Measurements from ENCODE around the gene TEAD4.

Gene TEAD4

DNA sequence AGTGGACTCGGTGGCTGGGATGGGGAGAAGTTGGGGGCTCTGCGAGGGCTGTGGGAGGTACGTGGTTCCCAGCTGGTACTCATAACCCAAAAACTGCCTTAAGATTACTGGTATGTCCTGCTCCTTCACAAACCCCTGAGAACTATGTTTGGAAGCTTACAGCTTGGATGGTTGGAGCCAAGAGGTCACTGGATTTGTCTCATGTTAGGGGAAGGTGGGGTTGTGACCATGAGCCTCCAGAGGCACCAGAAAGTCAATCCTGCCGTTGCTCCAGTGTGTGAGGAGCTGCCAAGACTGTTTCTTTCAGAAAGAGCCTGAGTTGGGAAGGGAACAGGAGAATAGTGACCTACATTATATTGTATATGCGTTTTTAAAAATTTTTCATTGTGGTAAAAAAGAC lies 33.5 kb downstream of the TEAD4 start:
- no peak overlapping the region for H3K27ac Mint-ChIP-seq
- no peaks in the 10 kb centered on the region for H3K27me3 Mint-ChIP-seq (ENCODE audit: low read depth)
- H3K4me3 Mint-ChIP-seq: no peak overlapping the region
- H3K4me1 Mint-ChIP-seq: peaks cover 15% of the 10 kb centered on the region
- peaks cover 13% of the 10 kb centered on the region for H3K36me3 Mint-ChIP-seq (ENCODE audit: low read depth)
- TF ChIP-seq, protein P1, sequence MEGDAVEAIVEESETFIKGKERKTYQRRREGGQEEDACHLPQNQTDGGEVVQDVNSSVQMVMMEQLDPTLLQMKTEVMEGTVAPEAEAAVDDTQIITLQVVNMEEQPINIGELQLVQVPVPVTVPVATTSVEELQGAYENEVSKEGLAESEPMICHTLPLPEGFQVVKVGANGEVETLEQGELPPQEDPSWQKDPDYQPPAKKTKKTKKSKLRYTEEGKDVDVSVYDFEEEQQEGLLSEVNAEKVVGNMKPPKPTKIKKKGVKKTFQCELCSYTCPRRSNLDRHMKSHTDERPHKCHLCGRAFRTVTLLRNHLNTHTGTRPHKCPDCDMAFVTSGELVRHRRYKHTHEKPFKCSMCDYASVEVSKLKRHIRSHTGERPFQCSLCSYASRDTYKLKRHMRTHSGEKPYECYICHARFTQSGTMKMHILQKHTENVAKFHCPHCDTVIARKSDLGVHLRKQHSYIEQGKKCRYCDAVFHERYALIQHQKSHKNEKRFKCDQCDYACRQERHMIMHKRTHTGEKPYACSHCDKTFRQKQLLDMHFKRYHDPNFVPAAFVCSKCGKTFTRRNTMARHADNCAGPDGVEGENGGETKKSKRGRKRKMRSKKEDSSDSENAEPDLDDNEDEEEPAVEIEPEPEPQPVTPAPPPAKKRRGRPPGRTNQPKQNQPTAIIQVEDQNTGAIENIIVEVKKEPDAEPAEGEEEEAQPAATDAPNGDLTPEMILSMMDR (IDR thresholded peaks at IDR 0.05; ENCODE audit: unreplicated experiment in 3 of 3): no peak
- peaks cover 5% of the 10 kb centered on the region for H3K9me3 Mint-ChIP-seq

DNA sequence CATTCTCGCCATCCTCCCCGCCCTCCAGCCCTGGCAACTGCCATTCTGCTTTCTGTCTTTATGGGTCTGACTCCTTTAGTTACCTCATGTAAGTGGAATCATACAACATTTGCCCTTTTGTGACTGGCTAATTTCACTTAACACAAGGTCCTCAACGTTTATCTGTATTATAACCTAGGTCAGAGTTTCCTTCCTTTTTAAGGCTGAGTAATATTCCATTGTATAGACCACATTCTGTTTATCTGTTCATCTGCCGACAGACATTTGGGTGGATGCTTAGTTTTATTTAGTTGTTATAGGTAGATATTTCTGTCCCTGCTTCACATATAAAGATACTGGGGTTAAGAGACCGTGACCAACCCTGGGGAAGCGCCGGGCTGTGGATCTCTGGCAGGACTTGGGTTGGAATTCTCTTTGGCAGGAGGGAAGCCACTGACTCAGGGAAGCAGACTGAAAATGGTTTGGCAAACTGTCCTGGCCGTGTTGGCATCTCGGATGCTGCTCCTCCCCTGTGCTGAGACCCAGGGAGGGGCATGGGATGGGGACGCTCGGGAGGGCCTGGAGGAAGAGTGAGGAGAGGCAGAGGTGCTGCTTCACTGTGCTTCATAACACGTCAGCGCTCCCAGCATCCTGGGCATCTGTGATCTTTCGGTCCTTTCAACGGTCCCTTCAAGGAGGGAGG lies 38.9 kb downstream of the TEAD4 start:
- no peaks in the 10 kb centered on the region for H3K9me3 Mint-ChIP-seq
- peaks cover 53% of the 10 kb centered on the region for H3K4me1 Mint-ChIP-seq
- H3K36me3 Mint-ChIP-seq (ENCODE audit: low read depth): peaks cover 3% of the 10 kb centered on the region
- H3K27ac Mint-ChIP-seq: peak overlapping the region; percentile 55 to 83 (median 79)
- TF ChIP-seq, protein P1 (IDR thresholded peaks at IDR 0.05; ENCODE audit: unreplicated experiment in 3 of 3): no peak
- no peak overlapping the region for H3K4me3 Mint-ChIP-seq
- peaks cover 8% of the 10 kb centered on the region for H3K27me3 Mint-ChIP-seq (ENCODE audit: low read depth)

DNA sequence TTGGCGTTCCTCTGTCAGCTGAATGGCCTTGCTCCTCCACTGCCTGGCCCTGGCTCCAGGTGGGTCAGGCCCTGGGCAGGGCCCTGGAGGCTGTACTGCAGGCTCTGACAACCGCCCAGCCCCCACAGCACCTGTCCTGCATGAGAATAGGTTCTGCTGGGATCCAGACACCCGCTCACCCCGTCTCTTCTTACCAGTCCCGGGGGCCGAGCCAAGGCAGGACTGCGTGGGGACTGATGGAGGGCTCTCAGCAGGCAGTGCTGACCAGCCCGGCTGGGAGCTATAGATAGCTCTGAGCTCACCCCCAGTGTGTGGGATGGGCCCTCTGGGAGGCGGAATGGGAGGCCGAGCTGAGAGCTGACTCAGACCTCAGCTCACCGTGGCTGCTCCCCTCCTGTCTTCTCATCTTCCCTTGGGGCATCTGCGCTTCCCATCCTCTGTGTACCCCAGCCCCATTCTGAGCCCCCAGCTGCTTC lies 39.6 kb downstream of the TEAD4 start:
- Mint-ChIP-seq H3K4me3 (peak overlapping the region in 1 of 3 experiments; percentile 22), H3K27ac (peak overlapping the region; percentile 55 to 83 (median 79)), H3K36me3 (ENCODE audit: low read depth) (peaks cover 3% of the 10 kb centered on the region), H3K4me1 (peaks cover 57% of the 10 kb centered on the region), H3K9me3 (no peaks in the 10 kb centered on the region), H3K27me3 (ENCODE audit: low read depth) (peaks cover 8% of the 10 kb centered on the region)
- TF ChIP-seq, protein P1 (IDR thresholded peaks at IDR 0.05; ENCODE audit: unreplicated experiment in 3 of 3): no peak

DNA sequence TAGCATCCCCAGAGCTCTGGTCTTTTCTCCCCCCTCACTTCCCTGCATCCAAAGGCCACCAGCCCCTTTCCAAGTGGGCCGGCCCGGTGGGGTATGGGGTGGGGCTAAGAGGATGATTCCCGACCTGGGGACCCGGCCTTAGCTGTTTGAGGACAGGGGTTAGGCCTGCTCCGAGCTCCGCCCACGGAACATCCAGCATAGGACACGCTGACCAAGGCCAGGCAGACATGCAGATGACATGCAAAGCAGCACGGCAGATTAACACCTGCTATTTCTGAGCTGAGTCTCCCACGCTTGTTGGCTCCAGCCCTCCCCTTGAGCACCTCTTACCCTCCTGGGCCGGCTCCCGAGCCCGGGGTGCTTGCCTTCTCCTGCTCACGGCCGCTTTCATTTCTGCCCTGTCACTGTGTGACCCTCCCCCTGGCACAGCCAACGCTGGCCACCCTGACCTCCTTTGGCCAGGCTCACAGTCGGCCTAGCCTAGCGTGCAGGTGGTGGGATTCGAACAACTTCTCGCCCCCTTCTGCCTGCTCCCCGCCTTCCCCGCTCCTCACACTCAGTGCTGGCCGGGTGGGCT lies 40.2 kb downstream of the TEAD4 start:
- Mint-ChIP-seq H3K27ac (peak overlapping the region; percentile 55 to 83 (median 79)), H3K27me3 (ENCODE audit: low read depth) (peaks cover 9% of the 10 kb centered on the region), H3K4me3 (peak overlapping the region in 2 of 3 experiments; percentile 22 to 28), H3K36me3 (ENCODE audit: low read depth) (peaks cover 3% of the 10 kb centered on the region), H3K9me3 (no peaks in the 10 kb centered on the region), H3K4me1 (peaks cover 62% of the 10 kb centered on the region)
- TF ChIP-seq, protein P1 (IDR thresholded peaks at IDR 0.05; ENCODE audit: unreplicated experiment in 3 of 3): no peak

DNA sequence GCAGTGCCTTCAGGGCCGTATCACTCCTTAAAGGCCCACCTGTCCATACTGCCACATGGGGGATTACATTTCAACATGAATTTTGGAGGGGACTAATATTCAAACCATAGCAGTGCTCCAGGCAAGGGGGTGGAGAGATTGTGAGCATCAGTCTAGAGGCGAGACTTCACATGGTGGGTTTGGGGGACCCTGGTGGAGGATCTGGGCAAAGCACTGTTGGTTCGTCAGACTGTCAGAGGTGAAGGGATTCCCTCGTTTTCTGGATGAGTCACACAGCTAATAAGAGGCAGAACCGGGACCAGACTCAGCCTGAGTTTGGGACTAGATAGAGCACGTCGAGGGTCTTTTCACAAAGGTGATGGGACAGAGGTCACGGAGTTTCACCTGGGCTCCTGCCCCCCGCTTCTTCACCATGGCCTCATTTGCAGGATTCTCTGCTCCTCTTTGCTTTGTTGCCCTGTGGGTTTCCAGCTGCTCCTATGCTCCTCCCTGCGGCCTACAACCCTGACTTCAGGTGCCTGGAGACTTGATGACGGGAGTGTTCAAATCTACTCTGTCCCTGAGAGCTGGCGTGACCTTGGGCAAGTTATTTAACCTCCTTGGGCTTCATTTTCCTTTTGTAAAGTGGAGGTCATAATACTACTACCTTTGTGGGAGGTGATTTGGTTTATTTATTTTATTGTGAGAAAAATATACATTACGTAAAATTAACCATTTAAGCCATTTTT lies 41.5 kb downstream of the TEAD4 start:
- no peaks in the 10 kb centered on the region for H3K9me3 Mint-ChIP-seq
- peak overlapping the region in 1 of 3 experiments; percentile 46 for H3K4me3 Mint-ChIP-seq
- peaks cover 3% of the 10 kb centered on the region for H3K36me3 Mint-ChIP-seq (ENCODE audit: low read depth)
- peak overlapping the region; percentile 11 to 83 (median 55) for H3K27ac Mint-ChIP-seq
- TF ChIP-seq, protein P1 (IDR thresholded peaks at IDR 0.05; ENCODE audit: unreplicated experiment in 3 of 3): peak in 1 of 3 experiments; percentile 12
- peaks cover 71% of the 10 kb centered on the region for H3K4me1 Mint-ChIP-seq
- H3K27me3 Mint-ChIP-seq (ENCODE audit: low read depth): peaks cover 17% of the 10 kb centered on the region
